ENCODE measurements around the gene PPIC. TPM values are rescaled to one million over a fixed set of nuclear protein-coding genes. Genes with fewer than 3 reads are reported as not detected.

PPIC gene
- total and polyA plus RNA-seq, 2 donors (not counting 1 experiment from before 2014, with no cell fraction given), result not detected

DNA sequence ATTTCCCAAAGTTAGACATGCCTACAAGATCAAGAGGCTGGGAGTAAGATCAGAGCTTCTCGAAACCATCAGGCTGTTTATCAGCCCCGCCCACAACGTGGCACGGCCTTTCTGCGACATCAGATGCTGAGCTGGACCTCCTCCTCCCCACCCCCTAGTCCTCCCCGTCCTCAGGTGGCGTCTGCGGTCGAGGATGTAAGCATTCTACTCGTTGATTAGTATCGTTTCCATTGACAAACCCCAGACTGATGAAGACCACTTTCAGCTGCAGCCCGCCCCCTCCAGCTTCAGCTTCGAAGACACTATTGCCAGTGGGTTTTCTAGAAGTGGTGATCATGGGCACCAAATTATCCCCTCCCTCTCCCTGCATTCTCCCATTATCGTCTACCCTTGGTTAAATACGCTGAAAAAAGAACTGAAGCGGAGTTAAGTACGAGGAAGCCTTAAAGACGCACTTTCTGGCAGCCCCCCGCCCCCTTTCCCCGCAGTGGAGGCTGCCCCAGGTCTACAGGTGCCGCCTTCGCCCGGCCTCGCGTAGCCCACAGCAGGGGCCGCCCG, 1.1 kb downstream of the PPIC start:
- Histone ChIP-seq H3K9ac (ENCODE audit: low read length) (peak overlapping the region; percentile 69), H3K36me3 (replicated peaks in 1 of 2; ENCODE audit: control extremely low read depth in 1 of 2, control insufficient read depth in 1 of 2, extremely low read depth in 1 of 2, insufficient read depth in 2 of 2, low read length in 1 of 2) (no peaks in the 10 kb centered on the region), H4K20me1 (ENCODE audit: control insufficient read depth, insufficient read depth, low read length, poor library complexity, severe bottlenecking) (no peaks in the 10 kb centered on the region), H3K79me2 (ENCODE audit: control insufficient read depth, insufficient read depth, low read length) (no peaks in the 10 kb centered on the region), H3K4me3 (ENCODE audit: control extremely low read depth in 1 of 5, extremely low read depth in 1 of 5, insufficient read depth in 1 of 5, low read depth in 2 of 5, low read length in 4 of 5) (peak overlapping the region; percentile 11 to 69 (median 53)), H3K27ac (ENCODE audit: low read length in 2 of 2) (no peak overlapping the region), H2AFZ (ENCODE audit: insufficient read depth, low read depth, low read length, poor library complexity, severe bottlenecking) (peak overlapping the region; percentile 77), H3K27me3 (replicated peaks in 1 of 4; ENCODE audit: control extremely low read depth in 1 of 4, control insufficient read depth in 3 of 4, insufficient read depth in 4 of 4, low read length in 3 of 4) (peaks cover 2 to 64% (median 47%) of the 10 kb centered on the region in 4 experiments), H3K9me3 (ENCODE audit: control extremely low read depth in 1 of 3, control insufficient read depth in 2 of 3, insufficient read depth in 1 of 3, low read length in 2 of 3) (peaks cover 0 to 13% (median 0%) of the 10 kb centered on the region in 3 donors), H3K4me1 (ENCODE audit: control insufficient read depth in 2 of 2, insufficient read depth in 2 of 2, low read length in 2 of 2) (peaks cover 19 to 22% of the 10 kb centered on the region in 2 donors), H3K4me2 (replicated peaks; ENCODE audit: low read depth, low read length, poor library complexity, severe bottlenecking) (peak overlapping the region; percentile 97)
- WGBS (ENCODE audit: insufficient coverage), result under 1% methylated on average over 22 of the region's 27 CpGs
- Mint-ChIP-seq H3K27ac (no peak overlapping the region), H3K4me1 (peaks cover 12% of the 10 kb centered on the region), H3K9me3 (ENCODE audit: insufficient read depth) (no peaks in the 10 kb centered on the region), H3K4me3 (peak overlapping the region; percentile 91), H3K27me3 (peaks cover 72% of the 10 kb centered on the region)
- ATAC-seq (ENCODE audit: low read depth), result peak; percentile 50
- CTCF ChIA-PET, result interaction anchor here (0.8 kb wide), 1 partner anchor 575 kb away, joined by 3 read pairs; no protein-coding TSS in a partner anchor
- peak; percentile 52 for DNase-seq
- POLR2A ChIA-PET, result no interaction called here
- intact Hi-C loops (cut with micrococcal nuclease), result no loop called here
- TF ChIP-seq EZH2 (IDR thresholded peaks at IDR 0.05; ENCODE audit: borderline replicate concordance, insufficient read depth, low read depth, low read length, poor library complexity, severe bottlenecking) (peak; percentile 77), CTCF (IDR thresholded peaks at IDR 0.05) (no peak)

DNA sequence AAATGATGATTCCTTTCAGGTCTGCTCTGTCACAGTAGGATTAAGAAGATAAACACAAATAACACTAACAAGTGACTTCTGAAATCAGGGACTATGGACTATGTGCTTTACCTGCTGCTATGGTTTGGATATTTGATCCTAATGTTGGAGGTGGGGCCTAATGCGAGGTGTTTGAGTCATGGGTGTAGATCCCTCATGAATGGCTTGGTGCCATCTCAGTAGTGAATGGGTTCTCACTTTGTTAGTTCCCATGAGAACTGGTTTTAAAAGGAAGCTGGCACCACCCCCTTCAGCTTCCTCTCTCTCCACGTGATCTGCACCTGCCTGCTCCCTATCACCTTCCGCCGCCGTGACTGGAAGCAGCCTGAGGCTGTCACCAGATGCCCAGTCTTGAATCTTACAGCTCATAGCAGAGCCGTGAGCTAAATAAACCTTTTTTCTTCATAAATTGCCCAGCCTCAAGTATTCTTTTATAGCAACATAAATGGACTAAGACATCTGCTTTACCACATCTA, 3.3 kb downstream of the PPIC start:
- TF ChIP-seq EZH2 (IDR thresholded peaks at IDR 0.05; ENCODE audit: borderline replicate concordance, insufficient read depth, low read depth, low read length, poor library complexity, severe bottlenecking) (no peak), CTCF (IDR thresholded peaks at IDR 0.05) (no peak)
- POLR2A ChIA-PET, result no interaction called here
- Histone ChIP-seq H3K4me3 (ENCODE audit: control extremely low read depth in 1 of 5, extremely low read depth in 1 of 5, insufficient read depth in 1 of 5, low read depth in 2 of 5, low read length in 4 of 5) (no peak overlapping the region), H3K4me2 (replicated peaks; ENCODE audit: low read depth, low read length, poor library complexity, severe bottlenecking) (no peak overlapping the region), H3K4me1 (ENCODE audit: control insufficient read depth in 2 of 2, insufficient read depth in 2 of 2, low read length in 2 of 2) (peaks cover 19 to 22% of the 10 kb centered on the region in 2 donors), H3K79me2 (ENCODE audit: control insufficient read depth, insufficient read depth, low read length) (no peaks in the 10 kb centered on the region), H2AFZ (ENCODE audit: insufficient read depth, low read depth, low read length, poor library complexity, severe bottlenecking) (no peak overlapping the region), H3K9me3 (ENCODE audit: control extremely low read depth in 1 of 3, control insufficient read depth in 2 of 3, insufficient read depth in 1 of 3, low read length in 2 of 3) (peaks cover 0 to 13% (median 0%) of the 10 kb centered on the region in 3 donors), H3K36me3 (replicated peaks in 1 of 2; ENCODE audit: control extremely low read depth in 1 of 2, control insufficient read depth in 1 of 2, extremely low read depth in 1 of 2, insufficient read depth in 2 of 2, low read length in 1 of 2) (no peaks in the 10 kb centered on the region), H3K27ac (ENCODE audit: low read length in 2 of 2) (no peak overlapping the region), H3K27me3 (replicated peaks in 1 of 4; ENCODE audit: control extremely low read depth in 1 of 4, control insufficient read depth in 3 of 4, insufficient read depth in 4 of 4, low read length in 3 of 4) (peaks cover 2 to 54% (median 35%) of the 10 kb centered on the region in 4 experiments), H4K20me1 (ENCODE audit: control insufficient read depth, insufficient read depth, low read length, poor library complexity, severe bottlenecking) (no peaks in the 10 kb centered on the region), H3K9ac (ENCODE audit: low read length) (no peak overlapping the region)
- CTCF ChIA-PET, result no interaction called here
- Mint-ChIP-seq H3K27ac (no peak overlapping the region), H3K4me3 (no peak overlapping the region), H3K9me3 (ENCODE audit: insufficient read depth) (no peaks in the 10 kb centered on the region), H3K4me1 (peaks cover 12% of the 10 kb centered on the region), H3K27me3 (peaks cover 65% of the 10 kb centered on the region)
- intact Hi-C loops (cut with micrococcal nuclease), result no loop called here
- ATAC-seq (ENCODE audit: low read depth), result no peak
- WGBS (ENCODE audit: insufficient coverage), result 84% methylated on average over 5 of the region's 6 CpGs
- no peak for DNase-seq
